HEK293T (cell line): ENCODE results near the gene PAFAH1B1.

Experiments used
- CTCF ChIA-PET: fragments of 350-600 bp; formaldehyde crosslinking; extraction: SDS; loops from one replicate; lab custom pipeline; 2021; ENCODE audit warnings: antibody characterized with exemption, inconsistent platforms; lab: Yijun Ruan, JAX
- POLR2A ChIA-PET: fragments of 350-600 bp; formaldehyde crosslinking; extraction: SDS; loops from one replicate; lab custom pipeline; 2020; ENCODE audit warnings: antibody characterized with exemption, inconsistent platforms; lab: Yijun Ruan, JAX
- DNase-seq: peaks from one replicate; pipeline ENCODE4 v3.0.0; 2012; ENCODE audit warnings: mixed read lengths; ENCODE audit errors: extremely low spot score
- ARNT ChIP-seq: fragments of 450-650 bp; IDR thresholded peaks from 2 replicates; pipeline ENCODE4 v1.6.1; 2017; ENCODE audit warnings: mild to moderate bottlenecking
- BHLHE40 ChIP-seq: fragments of 450-650 bp; IDR thresholded peaks from 2 replicates; pipeline ENCODE4 v1.6.1; 2016; ENCODE audit warnings: mild to moderate bottlenecking, moderate library complexity, borderline replicate concordance
- CTBP1 ChIP-seq: fragments of 450-650 bp; IDR thresholded peaks from 2 replicates; pipeline ENCODE4 v1.6.1; 2016; ENCODE audit warnings: borderline replicate concordance
- ELF4 ChIP-seq: fragments of 450-650 bp; IDR thresholded peaks from 2 replicates; pipeline ENCODE4 v1.6.1; 2017; ENCODE audit warnings: antibody characterized with exemption
- FOXA1 ChIP-seq: fragments of 450-650 bp; IDR thresholded peaks from 2 replicates; pipeline ENCODE4 v1.6.1; 2016; ENCODE audit warnings: mild to moderate bottlenecking
- FOXK2 ChIP-seq: fragments of 450-650 bp; IDR thresholded peaks from 2 replicates; pipeline ENCODE4 v1.6.1; 2016; ENCODE audit warnings: mild to moderate bottlenecking
- FOXM1 ChIP-seq: fragments of 450-650 bp; IDR thresholded peaks from 2 replicates; pipeline ENCODE4 v1.6.1; 2017; ENCODE audit warnings: mild to moderate bottlenecking, borderline replicate concordance
- HDGF ChIP-seq: fragments of 450-650 bp; IDR thresholded peaks from 2 replicates; pipeline ENCODE4 v1.6.1; 2017; ENCODE audit warnings: antibody characterized with exemption, borderline replicate concordance
- L3MBTL2 ChIP-seq: fragments of 450-650 bp; conservative IDR thresholded peaks from 2 replicates; pipeline ENCODE4 v1.6.1; 2016; ENCODE audit warnings: mild to moderate bottlenecking
- LEF1 ChIP-seq: fragments of 450-650 bp; IDR thresholded peaks from 2 replicates; pipeline ENCODE4 v1.6.1; 2017; ENCODE audit warnings: mild to moderate bottlenecking, borderline replicate concordance
- NFRKB ChIP-seq: fragments of 450-650 bp; IDR thresholded peaks from 2 replicates; pipeline ENCODE4 v1.6.1; 2016; ENCODE audit warnings: mild to moderate bottlenecking, moderate library complexity
- SP1 ChIP-seq: fragments of 450-650 bp; IDR thresholded peaks from 2 replicates; pipeline ENCODE4 v1.6.1; 2017
- SUZ12 ChIP-seq: fragments of 450-650 bp; IDR thresholded peaks from 2 replicates; pipeline ENCODE4 v1.6.1; 2016; ENCODE audit warnings: mild to moderate bottlenecking
- TARDBP ChIP-seq: fragments of 450-650 bp; IDR thresholded peaks from 2 replicates; pipeline ENCODE4 v1.6.1; 2016
- ZNF384 ChIP-seq: fragments of 450-650 bp; IDR thresholded peaks from 2 replicates; pipeline ENCODE4 v1.6.1; 2016
- TF ChIP-seq, protein P1 (sequence below): fragments of 450-650 bp; IDR thresholded peaks from 2 replicates; pipeline ENCODE4 v1.6.1; 2016

PAFAH1B1 gene

DNA sequence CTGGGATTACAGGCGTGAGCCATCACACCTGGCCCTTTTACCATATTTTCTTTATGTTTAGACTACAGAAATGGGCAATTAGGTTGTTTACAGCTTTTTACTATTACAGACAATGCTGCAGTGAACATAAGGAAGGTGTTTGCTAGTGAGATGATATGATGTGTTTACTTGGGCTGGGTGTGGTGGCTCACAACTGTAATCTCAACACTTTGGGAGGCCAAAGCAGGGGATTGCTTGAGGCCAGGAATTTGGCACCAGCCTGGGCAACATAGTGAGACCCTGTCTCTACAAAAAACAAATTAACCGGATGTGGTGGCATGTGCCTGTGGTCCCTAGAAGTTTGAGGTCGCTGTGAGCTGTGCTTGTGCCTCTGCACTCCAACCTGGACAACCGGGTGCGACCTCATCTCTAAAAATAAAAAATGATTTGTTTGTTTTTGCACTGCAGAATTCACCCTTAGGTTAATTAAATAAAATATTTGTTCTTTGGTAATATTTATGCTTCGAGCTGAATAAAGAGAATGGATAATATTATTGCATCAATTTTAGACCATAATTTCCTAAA lies 15.0 kb downstream of the PAFAH1B1 start:
- TF ChIP-seq ARNT (no peak), HDGF (no peak), FOXM1 (no peak), CTBP1 (no peak), ELF4 (no peak), ZNF384 (no peak), TARDBP (no peak)
- CTCF ChIA-PET = no interaction called here
- POLR2A ChIA-PET = interaction anchor here (2.6 kb wide), 1 partner anchor 15 kb away, joined by 8 read pairs; the partner anchor contains the start of gene PAFAH1B1
- no peak for DNase-seq

DNA sequence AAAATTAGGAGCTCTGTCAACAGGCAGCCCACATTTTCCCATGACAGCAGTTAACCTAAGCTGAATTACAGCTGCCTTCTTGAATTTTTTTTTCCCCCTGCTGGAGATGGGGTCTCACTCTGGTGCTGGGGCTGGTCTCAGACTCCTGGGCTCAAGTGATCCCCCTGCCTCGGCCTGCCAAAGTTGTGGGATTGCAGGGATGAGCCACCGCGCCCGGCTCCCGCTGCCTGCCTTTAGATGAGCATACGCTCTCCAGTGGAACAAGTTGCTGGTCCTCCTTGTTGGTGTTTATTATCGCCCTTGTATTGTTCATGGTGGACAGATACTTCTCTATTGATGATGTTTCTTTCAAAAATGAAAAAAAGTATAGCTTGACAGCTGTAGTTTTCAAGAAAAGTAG lies 15.6 kb downstream of the PAFAH1B1 start:
- POLR2A ChIA-PET = interaction anchor here (0.6 to 2.6 kb wide), 2 partner anchors 16 to 62 kb away, joined by 3 to 8 read pairs; partner anchors contain the start of gene PAFAH1B1
- DNase-seq = no peak
- CTCF ChIA-PET = no interaction called here
- no peak for TF ChIP-seq NFRKB
- TF ChIP-seq BHLHE40 = no peak
- no peak for TF ChIP-seq CTBP1
- TF ChIP-seq HDGF = no peak
- TF ChIP-seq ZNF384 = no peak
- no peak for TF ChIP-seq L3MBTL2
- no peak for TF ChIP-seq ELF4
- TF ChIP-seq, protein P1, sequence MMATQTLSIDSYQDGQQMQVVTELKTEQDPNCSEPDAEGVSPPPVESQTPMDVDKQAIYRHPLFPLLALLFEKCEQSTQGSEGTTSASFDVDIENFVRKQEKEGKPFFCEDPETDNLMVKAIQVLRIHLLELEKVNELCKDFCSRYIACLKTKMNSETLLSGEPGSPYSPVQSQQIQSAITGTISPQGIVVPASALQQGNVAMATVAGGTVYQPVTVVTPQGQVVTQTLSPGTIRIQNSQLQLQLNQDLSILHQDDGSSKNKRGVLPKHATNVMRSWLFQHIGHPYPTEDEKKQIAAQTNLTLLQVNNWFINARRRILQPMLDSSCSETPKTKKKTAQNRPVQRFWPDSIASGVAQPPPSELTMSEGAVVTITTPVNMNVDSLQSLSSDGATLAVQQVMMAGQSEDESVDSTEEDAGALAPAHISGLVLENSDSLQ = no peak
- no peak for TF ChIP-seq LEF1
- TF ChIP-seq SUZ12 = no peak
- no peak for TF ChIP-seq TARDBP
- TF ChIP-seq FOXM1 = no peak
- TF ChIP-seq SP1 = no peak
- no peak for TF ChIP-seq FOXA1
- no peak for TF ChIP-seq FOXK2
- TF ChIP-seq ARNT = no peak

DNA sequence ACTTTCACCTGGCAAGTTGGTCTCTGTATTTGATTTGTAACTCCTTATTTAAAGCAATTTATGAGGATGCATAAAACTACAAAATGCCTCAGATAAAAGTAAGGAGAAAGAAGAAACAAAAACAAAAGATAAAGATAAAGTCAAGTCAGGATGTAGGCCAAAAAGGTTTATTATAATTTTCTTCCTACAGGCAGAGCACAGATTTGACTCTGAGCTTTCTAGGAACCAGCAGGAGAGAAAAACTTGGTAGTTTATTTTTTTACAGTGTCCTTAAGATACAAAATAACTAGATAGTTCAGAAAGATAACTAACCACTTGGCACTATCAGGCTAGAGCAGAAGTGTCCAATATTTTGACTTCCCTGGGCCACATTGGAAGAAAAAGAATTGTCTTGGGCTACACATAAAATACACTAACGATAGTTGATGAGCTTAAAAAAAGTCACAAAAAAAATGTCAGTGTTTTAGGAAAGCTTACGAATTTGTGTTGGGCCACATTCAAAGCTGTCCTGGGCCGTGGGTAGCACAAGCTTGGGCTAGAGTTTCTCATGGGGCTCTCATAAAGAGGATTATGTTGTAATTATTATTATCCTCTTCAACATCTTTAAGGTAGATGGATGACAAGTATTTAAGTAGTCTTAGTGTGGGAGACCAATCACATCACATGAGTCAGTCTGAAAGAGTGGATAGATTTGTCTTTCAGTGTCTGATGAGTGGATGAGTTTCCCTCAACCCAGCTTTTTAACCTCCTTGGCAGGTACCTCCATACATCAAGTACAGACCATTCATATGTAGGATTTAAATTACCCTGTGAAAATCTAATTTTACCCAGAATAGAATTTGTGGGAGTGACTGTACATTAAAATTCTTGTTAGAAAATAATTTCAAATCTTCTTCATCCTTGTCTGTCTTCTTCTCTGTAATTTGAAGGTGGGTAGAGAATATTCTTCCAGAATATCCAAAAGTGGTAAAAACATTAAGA lies 17.0 kb downstream of the PAFAH1B1 start:
- ChIA-PET POLR2A (interaction anchor here (0.8 to 2.6 kb wide), 2 partner anchors 16 to 17 kb away, joined by 3 to 8 read pairs; partner anchors contain the start of gene PAFAH1B1), CTCF (no interaction called here)
- no peak for DNase-seq
- TF ChIP-seq TARDBP (no peak), NFRKB (no peak), LEF1 (no peak), L3MBTL2 (no peak), BHLHE40 (no peak)

DNA sequence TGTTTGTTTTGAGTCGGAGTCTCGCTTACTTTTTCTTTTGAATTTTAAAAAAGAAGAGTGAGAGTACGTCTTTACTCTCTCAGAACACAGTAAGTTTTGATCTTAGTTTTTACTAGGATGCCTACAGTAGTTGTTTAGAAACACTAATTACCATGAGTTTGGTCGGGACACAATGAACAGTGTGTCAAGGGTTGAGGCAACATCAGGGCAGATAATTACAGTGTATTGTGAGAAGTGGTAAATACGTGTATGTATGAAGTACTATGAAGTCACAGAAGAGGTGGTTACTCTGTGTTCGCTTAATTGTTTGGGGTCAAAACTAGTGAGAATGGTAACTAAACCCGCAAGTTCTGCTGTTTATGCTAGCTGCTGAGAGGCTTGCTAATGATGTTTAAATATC lies 18.2 kb downstream of the PAFAH1B1 start:
- CTCF ChIA-PET = no interaction called here
- no peak for TF ChIP-seq FOXK2
- no peak for TF ChIP-seq ARNT
- no peak for TF ChIP-seq L3MBTL2
- DNase-seq = no peak
- POLR2A ChIA-PET = interaction anchor here (1.1 kb wide), 1 partner anchor 100 kb away, joined by 4 read pairs; the partner anchor contains the start of gene METTL16

DNA sequence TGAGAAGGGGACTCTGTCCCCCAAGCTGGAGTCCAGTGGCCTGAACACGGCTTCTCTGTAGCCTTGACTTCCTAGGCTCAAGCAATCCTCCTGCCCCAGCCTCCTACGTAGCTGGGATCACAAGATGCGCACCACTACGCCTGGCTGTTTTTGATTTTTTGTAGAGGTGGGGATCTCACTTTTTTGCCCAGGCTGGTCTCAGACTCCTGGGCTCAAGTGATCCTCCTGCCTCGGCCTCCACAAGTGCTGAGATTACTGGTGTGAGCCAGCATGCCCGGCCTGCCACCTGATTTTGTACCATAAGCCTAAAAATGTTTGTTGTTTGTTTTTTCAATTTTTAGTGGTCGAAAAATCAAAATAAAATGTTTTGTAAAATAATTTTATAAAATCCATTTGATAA lies 19.2 kb downstream of the PAFAH1B1 start:
- no peak for TF ChIP-seq TARDBP
- no peak for TF ChIP-seq LEF1
- no peak for TF ChIP-seq ELF4
- no peak for TF ChIP-seq HDGF
- TF ChIP-seq BHLHE40 = no peak
- TF ChIP-seq, protein P1 = no peak
- TF ChIP-seq SUZ12 = no peak
- no peak for TF ChIP-seq ZNF384
- TF ChIP-seq ARNT = no peak
- no peak for TF ChIP-seq FOXA1
- no peak for TF ChIP-seq SP1
- TF ChIP-seq FOXM1 = no peak
- no peak for TF ChIP-seq NFRKB
- TF ChIP-seq CTBP1 = no peak
- TF ChIP-seq L3MBTL2 = no peak
- TF ChIP-seq FOXK2 = no peak
- DNase-seq = no peak
- ChIA-PET POLR2A (interaction anchor here (1.1 kb wide), 1 partner anchor 101 kb away, joined by 4 read pairs; the partner anchor contains the start of gene METTL16), CTCF (no interaction called here)

DNA sequence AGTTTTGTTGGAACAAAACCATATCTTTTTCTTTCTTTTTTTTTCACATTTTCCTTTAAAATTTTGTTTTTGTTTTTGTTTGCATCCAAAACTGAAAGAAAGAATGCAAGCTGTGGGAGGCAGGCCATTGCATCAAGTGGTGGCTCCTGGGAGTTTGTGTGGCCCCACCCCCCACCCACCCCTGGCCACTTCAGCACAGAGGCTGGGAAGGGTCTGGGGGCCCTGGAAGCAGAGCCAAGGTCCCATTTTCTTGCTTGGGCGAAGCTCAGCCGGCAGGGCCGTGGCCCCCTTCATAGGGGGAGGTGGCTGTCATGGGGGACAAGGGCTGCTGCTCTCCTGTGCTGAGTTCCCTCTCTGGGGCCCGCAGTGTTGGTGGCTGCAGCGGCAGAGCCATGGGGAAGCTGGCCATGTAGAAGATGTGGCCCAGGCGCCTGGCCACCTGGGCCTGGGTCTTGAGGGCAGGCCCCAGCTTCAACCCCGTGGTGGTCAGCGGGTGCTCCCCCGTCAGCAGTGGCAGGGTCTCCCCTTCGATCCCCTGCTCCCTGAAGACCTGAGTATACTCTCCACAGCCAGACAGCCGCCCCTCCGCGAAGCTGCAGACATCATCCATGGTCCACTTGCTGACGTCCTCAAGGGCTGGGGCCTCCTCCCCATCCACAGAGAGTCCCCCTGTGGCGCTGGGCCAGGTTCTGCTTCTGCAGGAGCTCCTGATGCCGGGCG lies 19.8 kb downstream of the PAFAH1B1 start:
- ChIA-PET POLR2A (no interaction called here), CTCF (no interaction called here)

More for the DNA sequence above, 19.8 kb downstream of the PAFAH1B1 start:
- DNase-seq = no peak
- no peak for TF ChIP-seq SUZ12
- TF ChIP-seq BHLHE40 = no peak
